Large intestine (tissue), 3 donors: ENCODE data around the gene ACOX3. TPM values are rescaled to one million over a fixed set of nuclear protein-coding genes. Genes with fewer than 3 reads are reported as not detected.
A peak's percentile ranks its signal among the peaks of the same experiment; 100 is the strongest.
"Not testable (repeated sequence)": the region's sequence is repeated elsewhere in the genome, so short reads cannot be mapped to it uniquely, and the experiment has no call there.

Experiments
- DNase-seq, 2 donors: peaks; one replicate each; pipeline versions ENCODE4 v3.0.0 to v3.0.0-alpha.2; 2013
- H3K27ac ChIP-seq: one replicate; pipeline ENCODE4 v1.5.1; 2013; ENCODE audit warnings: low read length
- H3K27me3 ChIP-seq: 2 replicates; pipeline ENCODE4 v1.6.1; 2013; ENCODE audit warnings: low read length; ENCODE audit not compliant: control insufficient read depth, insufficient read depth
- H3K36me3 ChIP-seq: 2 replicates; pipeline ENCODE4 v1.6.1; 2013; ENCODE audit warnings: low read length; ENCODE audit not compliant: control insufficient read depth, insufficient read depth
- H3K4me1 ChIP-seq: one replicate; pipeline ENCODE4 v1.6.1; 2013; ENCODE audit warnings: low read length; ENCODE audit not compliant: control insufficient read depth, insufficient read depth
- H3K4me3 ChIP-seq: one replicate; pipeline ENCODE4 v1.5.1; 2013; ENCODE audit warnings: low read length
- H3K9me3 ChIP-seq: one replicate; pipeline ENCODE4 v1.6.1; 2013; ENCODE audit warnings: mild to moderate bottlenecking, low read depth, low read length, moderate library complexity; ENCODE audit not compliant: control insufficient read depth
- whole genome bisulfite sequencing: methylation state at CpG from one replicate; pipeline ENCODE4 v1.1.5; 2013; ENCODE audit warnings: low lambda C conversion rate; ENCODE audit not compliant: insufficient coverage; 5-methylcytosine and 5-hydroxymethylcytosine counted together
- polyA plus RNA-seq: library from polyadenylated mRNA; unstranded; fragments of 120-200 nt; gene quantifications from one replicate; pipeline ENCODE4 v1.2.1, GENCODE V29; 2013

ACOX3 gene
- polyA plus RNA-seq, 1 donor: 19.7 TPM

- WGBS: no CpG with 5 or more reads among the region's 11 CpGs
- no peaks in the 10 kb centered on the region for H3K4me1 ChIP-seq
- no peaks in the 10 kb centered on the region for H3K9me3 ChIP-seq
- peaks cover 27% of the 10 kb centered on the region for H3K36me3 ChIP-seq
- DNase-seq: no peak
- H3K27ac ChIP-seq: no peak overlapping the region
- H3K27me3 ChIP-seq: no peaks in the 10 kb centered on the region
- H3K4me3 ChIP-seq: no peak overlapping the region
These were observed 23.4 kb downstream of the ACOX3 start for GRCh38 chr4:8417071-8417614.

- no peaks in the 10 kb centered on the region for H3K4me1 ChIP-seq
- WGBS: no CpG with 5 or more reads among the region's 2 CpGs
- no peak for DNase-seq
These were observed 26.1 kb downstream of the ACOX3 start for GRCh38 chr4:8414377-8414776.

GRCh38 chr4:8412288-8412687 is 28.2 kb downstream of the ACOX3 start:
- Histone ChIP-seq H3K4me1 (no peaks in the 10 kb centered on the region), H3K9me3 (no peaks in the 10 kb centered on the region), H3K4me3 (no peak overlapping the region), H3K27ac (no peak overlapping the region), H3K27me3 (no peaks in the 10 kb centered on the region), H3K36me3 (peaks cover 57% of the 10 kb centered on the region)
- no CpG with 5 or more reads among the region's 5 CpGs for WGBS
- DNase-seq: no peak

More at GRCh38 chr4:8414377-8414776, 26.1 kb downstream of the ACOX3 start:
- Histone ChIP-seq H3K36me3 (peaks cover 38% of the 10 kb centered on the region), H3K9me3 (no peaks in the 10 kb centered on the region), H3K27me3 (no peaks in the 10 kb centered on the region), H3K4me3 (no peak overlapping the region), H3K27ac (no peak overlapping the region)

- DNase-seq: no peak
- no peaks in the 10 kb centered on the region for H3K27me3 ChIP-seq
- no CpG with 5 or more reads among the region's 13 CpGs for WGBS
- no peak overlapping the region for H3K27ac ChIP-seq
- H3K4me3 ChIP-seq: no peak overlapping the region
- peaks cover 56% of the 10 kb centered on the region for H3K36me3 ChIP-seq
- no peaks in the 10 kb centered on the region for H3K9me3 ChIP-seq
- H3K4me1 ChIP-seq: no peaks in the 10 kb centered on the region
These were observed 29.0 kb downstream of the ACOX3 start for GRCh38 chr4:8411351-8412180.

- H3K9me3 ChIP-seq: no peaks in the 10 kb centered on the region
- no CpG with 5 or more reads among the region's 26 CpGs for WGBS
- peaks cover 55% of the 10 kb centered on the region for H3K36me3 ChIP-seq
- peak; percentile 66 to 68 for DNase-seq
- H3K4me3 ChIP-seq: no peak overlapping the region
- H3K27ac ChIP-seq: no peak overlapping the region
- H3K27me3 ChIP-seq: no peaks in the 10 kb centered on the region
- no peaks in the 10 kb centered on the region for H3K4me1 ChIP-seq
These were observed 29.8 kb downstream of the ACOX3 start for GRCh38 chr4:8410641-8411271.

GRCh38 chr4:8410066-8410625 is 30.4 kb downstream of the ACOX3 start:
- H3K36me3 ChIP-seq: peaks cover 57% of the 10 kb centered on the region
- H3K27me3 ChIP-seq: no peaks in the 10 kb centered on the region
- no peaks in the 10 kb centered on the region for H3K9me3 ChIP-seq
- no peak for DNase-seq
- H3K4me1 ChIP-seq: no peaks in the 10 kb centered on the region
- no peak overlapping the region for H3K4me3 ChIP-seq
- H3K27ac ChIP-seq: no peak overlapping the region
- no CpG with 5 or more reads among the region's 9 CpGs for WGBS

GRCh38 chr4:8409264-8410065 is 31.1 kb downstream of the ACOX3 start:
- peaks cover 57% of the 10 kb centered on the region for H3K36me3 ChIP-seq
- H3K4me1 ChIP-seq: no peaks in the 10 kb centered on the region
- no peak overlapping the region for H3K4me3 ChIP-seq
- no peak overlapping the region for H3K27ac ChIP-seq
- DNase-seq: no peak
- WGBS: no CpG with 5 or more reads among the region's 17 CpGs
- H3K9me3 ChIP-seq: no peaks in the 10 kb centered on the region
- H3K27me3 ChIP-seq: no peaks in the 10 kb centered on the region

- Histone ChIP-seq H3K27me3 (no peaks in the 10 kb centered on the region), H3K36me3 (peaks cover 52% of the 10 kb centered on the region), H3K27ac (no peak overlapping the region), H3K4me1 (no peaks in the 10 kb centered on the region), H3K4me3 (no peak overlapping the region), H3K9me3 (no peaks in the 10 kb centered on the region)
- DNase-seq: no peak
- no CpG with 5 or more reads among the region's 9 CpGs for WGBS
These were observed 32.8 kb downstream of the ACOX3 start for GRCh38 chr4:8407756-8408155.

- Histone ChIP-seq H3K36me3 (peaks cover 54% of the 10 kb centered on the region), H3K27me3 (no peaks in the 10 kb centered on the region), H3K9me3 (no peaks in the 10 kb centered on the region), H3K4me1 (no peaks in the 10 kb centered on the region), H3K27ac (no peak overlapping the region), H3K4me3 (no peak overlapping the region)
- 100% methylated on average over 4 of the region's 14 CpGs for WGBS
- no peak for DNase-seq
These were observed 33.2 kb downstream of the ACOX3 start for GRCh38 chr4:8407316-8407715.

GRCh38 chr4:8406887-8407286 is 33.6 kb downstream of the ACOX3 start:
- H3K36me3 ChIP-seq: peaks cover 59% of the 10 kb centered on the region
- not testable (repeated sequence) for DNase-seq, H3K4me3 ChIP-seq, H3K9me3 ChIP-seq, H3K27me3 ChIP-seq, H3K27ac ChIP-seq, H3K4me1 ChIP-seq
- WGBS: no CpG with 5 or more reads among the region's 7 CpGs
